ENCODE results near the gene LAMTOR3. TPM values are rescaled to one million over a fixed set of nuclear protein-coding genes. Genes with fewer than 3 reads are reported as not detected.

The LAMTOR3 gene
- total and polyA plus RNA-seq, 11 donors = 26.6 to 40.0 (median 34.1) TPM

- Histone ChIP-seq H3K27ac (no peak overlapping the region), H3K36me3 (no peaks in the 10 kb centered on the region), H3K9me3 (no peaks in the 10 kb centered on the region), H3K4me3 (no peak overlapping the region), H3K27me3 (no peaks in the 10 kb centered on the region), H3K4me1 (peaks cover 0 to 47% (median 0%) of the 10 kb centered on the region in 12 donors)
- TF ChIP-seq POLR2A (IDR thresholded peaks at IDR 0.05) = no peak
- no peak for TF ChIP-seq CTCF (IDR thresholded peaks at IDR 0.05)
- ATAC-seq (no peak), DNase-seq (no peak)
- WGBS, 4 donors = 67 to 80% (median 78%) methylated on average over 3 of the region's 3 CpGs
- intact Hi-C loops (cut with DNase I) = no loop called here
These were observed 41.0 kb downstream of the LAMTOR3 start for GRCh38 chr4:99853190-99853589.

DNA sequence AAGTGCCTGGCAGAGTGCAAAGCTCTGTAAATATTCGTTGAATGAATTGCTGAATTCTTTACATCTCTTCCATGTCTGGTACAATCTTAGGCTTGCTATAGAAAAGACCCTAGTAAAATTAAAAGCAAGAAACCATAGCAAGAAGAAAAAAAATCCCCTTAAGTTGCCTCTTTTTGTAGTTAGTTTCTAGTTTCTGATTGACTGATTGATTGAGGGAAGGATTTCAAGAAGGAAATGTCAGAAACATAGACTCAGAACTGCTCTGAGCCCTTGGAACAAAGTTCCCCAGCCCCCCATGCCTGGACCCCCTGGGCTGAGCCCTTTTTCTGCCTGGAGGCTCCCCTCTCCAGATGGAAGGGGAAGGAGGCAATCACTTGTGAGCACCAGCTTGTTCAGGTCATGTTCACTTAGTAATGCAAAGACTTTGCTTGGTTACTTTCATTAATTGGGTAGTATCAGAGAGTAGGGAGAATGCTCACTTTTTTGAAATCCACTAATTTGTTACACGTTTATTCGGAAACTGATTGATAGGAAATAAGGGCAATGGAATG lies 42.0 kb downstream of the LAMTOR3 start:
- no peaks in the 10 kb centered on the region for H3K27me3 ChIP-seq
- no peaks in the 10 kb centered on the region for H3K9me3 ChIP-seq
- no peak overlapping the region for H3K27ac ChIP-seq
- TF ChIP-seq POLR2A (IDR thresholded peaks at IDR 0.05) (no peak), CTCF (IDR thresholded peaks at IDR 0.05) (no peak)
- intact Hi-C loops (cut with DNase I) = no loop called here
- ATAC-seq (no peak), DNase-seq (no peak)
- H3K4me1 ChIP-seq = peaks cover 0 to 46% (median 0%) of the 10 kb centered on the region in 12 donors
- 80 to 89% (median 85%) methylated on average over 3 of the region's 3 CpGs for WGBS, 4 donors
- H3K4me3 ChIP-seq = no peak overlapping the region
- H3K36me3 ChIP-seq = no peaks in the 10 kb centered on the region

DNA sequence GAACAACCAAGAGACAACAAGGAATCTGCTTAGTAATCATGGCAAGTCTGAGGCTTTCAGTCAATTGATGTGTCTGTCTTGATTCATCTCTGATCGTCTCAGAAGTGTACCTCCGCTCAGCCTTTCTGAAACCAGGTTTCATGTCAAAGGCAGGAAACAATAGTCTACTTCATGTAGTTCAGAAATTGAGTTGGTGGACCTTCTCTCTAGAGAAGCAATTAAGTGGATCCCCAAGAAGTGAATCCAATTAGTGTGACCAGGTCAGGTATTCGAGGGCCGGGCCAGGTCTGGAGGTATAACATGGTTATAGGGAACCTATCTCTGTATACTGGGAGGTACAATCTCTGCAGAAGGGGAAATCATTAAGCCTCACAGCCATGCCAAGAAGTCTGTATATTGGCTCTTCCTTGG lies 45.6 kb downstream of the LAMTOR3 start:
- no peak for TF ChIP-seq CTCF (IDR thresholded peaks at IDR 0.05)
- TF ChIP-seq POLR2A (IDR thresholded peaks at IDR 0.05) = no peak
- 87 to 95% (median 92%) methylated on average over 4 of the region's 4 CpGs for WGBS, 4 donors
- Histone ChIP-seq H3K27me3 (no peaks in the 10 kb centered on the region), H3K36me3 (no peaks in the 10 kb centered on the region), H3K27ac (no peak overlapping the region), H3K4me3 (no peak overlapping the region), H3K4me1 (peaks cover 0 to 40% (median 0%) of the 10 kb centered on the region in 12 donors), H3K9me3 (no peaks in the 10 kb centered on the region)
- intact Hi-C loops (cut with DNase I) = no loop called here
- no peak for DNase-seq
- ATAC-seq = no peak

DNA sequence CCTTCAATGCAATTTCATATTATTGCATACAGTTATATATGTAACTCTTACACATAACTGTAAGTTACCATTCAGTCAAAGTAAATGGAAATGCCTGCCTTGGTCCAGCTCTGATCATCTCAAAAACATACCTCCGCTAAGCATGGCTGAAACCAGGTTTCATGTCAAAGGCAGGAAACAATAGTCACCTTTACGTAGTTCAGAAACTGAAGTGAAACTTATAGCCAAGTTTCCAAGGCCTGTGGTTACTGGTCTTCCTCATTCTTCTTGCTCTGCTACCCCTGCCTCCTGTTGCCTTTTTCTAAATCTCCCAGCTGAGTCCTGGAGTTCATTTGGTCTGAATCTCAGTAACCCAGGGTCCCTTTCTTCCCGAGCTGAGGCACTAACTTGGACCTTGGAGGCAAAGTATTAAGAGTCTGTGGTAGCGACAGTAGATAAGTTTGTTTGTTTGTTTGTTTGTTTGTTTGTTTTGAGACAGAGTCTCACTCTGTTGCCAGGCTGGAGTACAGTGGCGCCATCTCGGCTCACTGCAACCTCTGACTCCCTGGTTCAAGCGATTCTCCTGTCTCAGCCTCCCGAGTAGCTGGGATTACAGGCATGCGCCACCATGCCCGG lies 46.8 kb downstream of the LAMTOR3 start:
- intact Hi-C loops (cut with DNase I) = no loop called here
- no peak for DNase-seq
- no peak for ATAC-seq
- H3K27me3 ChIP-seq = no peaks in the 10 kb centered on the region
- H3K4me1 ChIP-seq = peaks cover 0 to 40% (median 0%) of the 10 kb centered on the region in 12 donors
- H3K9me3 ChIP-seq = no peaks in the 10 kb centered on the region
- no peak overlapping the region for H3K4me3 ChIP-seq
- no peaks in the 10 kb centered on the region for H3K36me3 ChIP-seq
- H3K27ac ChIP-seq = peak overlapping the region in 1 of 12 donors; percentile 61
- no peak for TF ChIP-seq POLR2A (IDR thresholded peaks at IDR 0.05)
- TF ChIP-seq CTCF (IDR thresholded peaks at IDR 0.05) = no peak
- 75 to 91% (median 88%) methylated on average over 10 of the region's 10 CpGs for WGBS, 4 donors

Measured in heart left ventricle (tissue), 16 donors.